Mesothelial cell of epicardium (in vitro differentiated cells): ENCODE measurements around the gene SPOCK1. TPM values are rescaled to one million over a fixed set of nuclear protein-coding genes. Genes with fewer than 3 reads are reported as not detected.

Experiments used
- DNase-seq, 2 experiments: peaks; one replicate each; pipeline ENCODE4 v3.0.0; 2021; ENCODE audit warnings: low spot score in 2 of 2; ENCODE audit not compliant: unreplicated experiment in 2 of 2
- H3K27ac Mint-ChIP-seq: 2 replicates; pipeline ENCODE4 v1.8.0; 2021; ENCODE audit warnings: mixed read lengths
- H3K27me3 Mint-ChIP-seq: 2 replicates; pipeline ENCODE4 v1.8.0; 2021; ENCODE audit warnings: low read depth, mixed read lengths
- H3K36me3 Mint-ChIP-seq: 2 replicates; pipeline ENCODE4 v1.8.0; 2021; ENCODE audit warnings: mixed read lengths
- H3K4me1 Mint-ChIP-seq: 2 replicates; pipeline ENCODE4 v1.8.0; 2021; ENCODE audit warnings: mixed read lengths
- H3K4me3 Mint-ChIP-seq: 2 replicates; pipeline ENCODE4 v1.8.0; 2021; ENCODE audit warnings: mild to moderate bottlenecking, moderate library complexity, mixed read lengths
- H3K9me3 Mint-ChIP-seq: 2 replicates; pipeline ENCODE4 v1.8.0; 2021; ENCODE audit warnings: mixed read lengths
- total RNA-seq: library from RNA; stranded (reverse); gene quantifications from 3 replicates; pipeline ENCODE4 v1.2.1, GENCODE V29; 2021
- TF ChIP-seq, protein P1 (sequence below): fragments of 200-600 bp; sonication (generic); IDR thresholded peaks from one replicate; pipeline ENCODE4 v1.5.0; 2021; ENCODE audit warnings: antibody characterized with exemption; ENCODE audit not compliant: unreplicated experiment

SPOCK1 gene
- total RNA-seq, 1 donor from 2014 or later, result 6.6 TPM

DNA sequence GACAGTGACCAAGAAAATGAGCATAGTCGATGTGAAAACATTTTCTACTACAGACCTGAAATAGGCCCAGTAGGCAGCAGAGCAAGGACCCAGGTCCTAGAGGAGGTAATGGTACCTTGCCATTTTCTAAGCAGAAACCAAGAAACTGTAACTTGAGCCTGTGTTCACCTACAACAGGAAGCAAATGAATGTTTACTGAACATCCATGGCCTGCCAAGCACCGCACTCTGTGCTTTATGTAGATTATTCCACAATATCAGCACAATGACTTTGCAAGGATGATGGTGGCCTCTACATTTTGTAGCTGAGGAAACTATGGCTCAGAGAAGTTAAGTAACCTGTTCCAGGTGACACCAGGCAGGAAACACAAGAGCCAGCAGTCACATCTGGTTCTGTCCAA, 215.3 kb downstream of the SPOCK1 start:
- TF ChIP-seq, protein P1, sequence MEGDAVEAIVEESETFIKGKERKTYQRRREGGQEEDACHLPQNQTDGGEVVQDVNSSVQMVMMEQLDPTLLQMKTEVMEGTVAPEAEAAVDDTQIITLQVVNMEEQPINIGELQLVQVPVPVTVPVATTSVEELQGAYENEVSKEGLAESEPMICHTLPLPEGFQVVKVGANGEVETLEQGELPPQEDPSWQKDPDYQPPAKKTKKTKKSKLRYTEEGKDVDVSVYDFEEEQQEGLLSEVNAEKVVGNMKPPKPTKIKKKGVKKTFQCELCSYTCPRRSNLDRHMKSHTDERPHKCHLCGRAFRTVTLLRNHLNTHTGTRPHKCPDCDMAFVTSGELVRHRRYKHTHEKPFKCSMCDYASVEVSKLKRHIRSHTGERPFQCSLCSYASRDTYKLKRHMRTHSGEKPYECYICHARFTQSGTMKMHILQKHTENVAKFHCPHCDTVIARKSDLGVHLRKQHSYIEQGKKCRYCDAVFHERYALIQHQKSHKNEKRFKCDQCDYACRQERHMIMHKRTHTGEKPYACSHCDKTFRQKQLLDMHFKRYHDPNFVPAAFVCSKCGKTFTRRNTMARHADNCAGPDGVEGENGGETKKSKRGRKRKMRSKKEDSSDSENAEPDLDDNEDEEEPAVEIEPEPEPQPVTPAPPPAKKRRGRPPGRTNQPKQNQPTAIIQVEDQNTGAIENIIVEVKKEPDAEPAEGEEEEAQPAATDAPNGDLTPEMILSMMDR, result no peak
- Mint-ChIP-seq H3K9me3 (no peaks in the 10 kb centered on the region), H3K27ac (no peak overlapping the region), H3K4me3 (no peak overlapping the region), H3K4me1 (peaks cover 2% of the 10 kb centered on the region), H3K27me3 (peaks cover 22% of the 10 kb centered on the region), H3K36me3 (no peaks in the 10 kb centered on the region)
- no peak for DNase-seq

DNA sequence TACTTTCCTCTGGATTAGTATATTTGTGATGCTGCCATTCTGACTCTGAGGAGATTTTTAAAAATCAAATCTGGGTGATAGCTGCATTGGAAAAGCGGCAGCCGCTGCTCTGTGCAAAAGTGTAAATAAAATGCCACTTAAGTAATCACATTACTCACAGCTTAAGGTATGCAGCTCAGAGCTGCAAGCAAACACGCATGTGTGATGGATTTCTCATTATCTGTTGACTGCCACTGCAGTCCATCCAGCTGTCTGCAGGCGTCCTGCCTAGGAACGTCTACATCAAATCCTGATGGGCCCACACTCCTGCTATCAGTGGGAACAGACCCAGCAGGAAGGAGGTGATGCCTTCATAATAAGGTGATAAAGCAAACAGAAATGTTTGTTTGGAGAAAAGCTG, 216.9 kb downstream of the SPOCK1 start:
- no peak for DNase-seq
- H3K4me3 Mint-ChIP-seq, result no peak overlapping the region
- H3K27me3 Mint-ChIP-seq, result peaks cover 8% of the 10 kb centered on the region
- H3K4me1 Mint-ChIP-seq, result peaks cover 2% of the 10 kb centered on the region
- TF ChIP-seq, protein P1, result no peak
- H3K9me3 Mint-ChIP-seq, result no peaks in the 10 kb centered on the region
- H3K36me3 Mint-ChIP-seq, result no peaks in the 10 kb centered on the region
- H3K27ac Mint-ChIP-seq, result no peak overlapping the region

GRCh38 chr5:137281201-137281600, 217.9 kb downstream of the SPOCK1 start:
- no peak overlapping the region for H3K27ac Mint-ChIP-seq
- peaks cover 5% of the 10 kb centered on the region for H3K27me3 Mint-ChIP-seq
- peaks cover 2% of the 10 kb centered on the region for H3K4me1 Mint-ChIP-seq
- no peaks in the 10 kb centered on the region for H3K36me3 Mint-ChIP-seq
- H3K9me3 Mint-ChIP-seq, result no peaks in the 10 kb centered on the region
- TF ChIP-seq, protein P1, result no peak
- H3K4me3 Mint-ChIP-seq, result no peak overlapping the region
- DNase-seq, result no peak

DNA sequence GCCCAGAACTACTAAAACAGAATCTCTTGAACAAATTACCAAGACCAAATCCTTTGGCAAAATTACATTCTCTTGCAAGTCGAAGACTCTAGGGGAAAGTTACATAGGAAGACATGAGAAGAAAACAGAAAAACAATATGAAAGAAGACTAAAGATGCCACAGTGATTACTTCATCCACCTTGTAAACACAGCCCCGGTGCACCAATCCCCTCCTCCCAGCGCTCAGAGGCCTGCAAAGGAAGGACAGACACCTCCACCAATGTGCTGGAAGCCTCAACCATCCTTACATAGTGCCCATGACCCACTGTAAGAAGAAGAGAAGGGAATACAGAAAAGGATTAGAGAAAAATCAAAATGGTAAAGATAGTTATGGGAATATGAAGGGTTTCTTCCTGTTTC, 218.5 kb downstream of the SPOCK1 start:
- no peak for DNase-seq
- peaks cover 2% of the 10 kb centered on the region for H3K4me1 Mint-ChIP-seq
- no peaks in the 10 kb centered on the region for H3K9me3 Mint-ChIP-seq
- H3K4me3 Mint-ChIP-seq, result no peak overlapping the region
- no peaks in the 10 kb centered on the region for H3K36me3 Mint-ChIP-seq
- H3K27ac Mint-ChIP-seq, result no peak overlapping the region
- peaks cover 10% of the 10 kb centered on the region for H3K27me3 Mint-ChIP-seq
- TF ChIP-seq, protein P1, result no peak

GRCh38 chr5:137279521-137280231, 219.4 kb downstream of the SPOCK1 start:
- Mint-ChIP-seq H3K27me3 (peaks cover 11% of the 10 kb centered on the region), H3K4me3 (no peak overlapping the region), H3K4me1 (peaks cover 2% of the 10 kb centered on the region), H3K27ac (no peak overlapping the region), H3K9me3 (no peaks in the 10 kb centered on the region), H3K36me3 (no peaks in the 10 kb centered on the region)
- TF ChIP-seq, protein P1, result no peak
- DNase-seq, result no peak
